HepG2 (cell line): ENCODE results near the gene KCNJ6.

Experiments used
- EP300 ChIP-seq, 3 experiments: sonication (generic) in 1 of 3; formaldehyde crosslinking in 1 of 3; IDR thresholded peaks; 2 replicates each; pipeline versions ENCODE4 v1.5.1 to v1.6.1; 2011 to 2020; ENCODE audit warnings: low read depth in 2 of 3, low read length in 2 of 3, borderline replicate concordance in 1 of 3, improper control_type of control experiment in 1 of 3, mild to moderate bottlenecking in 1 of 3, missing genetic modification reagents in 1 of 3, moderate library complexity in 1 of 3
- MAX ChIP-seq: IDR thresholded peaks from 2 replicates; pipeline ENCODE4 v1.6.1; 2012; ENCODE audit warnings: inconsistent platforms
- NBN ChIP-seq: fragments of 450-650 bp; conservative IDR thresholded peaks from 2 replicates; pipeline ENCODE4 v1.6.1; 2017
- RBM39 ChIP-seq: fragments of 200-400 bp; formaldehyde crosslinking; IDR thresholded peaks from one replicate; pipeline ENCODE4 v1.6.1; 2018; ENCODE audit warnings: antibody characterized with exemption, mild to moderate bottlenecking, low read depth, low read length; ENCODE audit not compliant: poor library complexity, severe bottlenecking
- SRY ChIP-seq: sonication (generic); formaldehyde crosslinking; IDR thresholded peaks from 2 replicates; pipeline ENCODE4 v1.8.0; 2022; ENCODE audit warnings: mild to moderate bottlenecking, missing genetic modification reagents
- ZC3H4 ChIP-seq: sonication (generic); formaldehyde crosslinking; IDR thresholded peaks from 2 replicates; pipeline ENCODE4 v1.4.0; 2020; ENCODE audit warnings: missing genetic modification reagents, borderline replicate concordance
- ZNF274 ChIP-seq: sonication (generic); formaldehyde crosslinking; IDR thresholded peaks from 2 replicates; pipeline ENCODE4 v1.5.1; 2020; ENCODE audit warnings: mild to moderate bottlenecking, missing genetic modification reagents
- ZNF841 ChIP-seq: sonication (generic); formaldehyde crosslinking; IDR thresholded peaks from 2 replicates; pipeline ENCODE4 v1.8.1; 2023; ENCODE audit warnings: missing genetic modification reagents, borderline replicate concordance
- TF ChIP-seq, protein P1 (sequence below): IDR thresholded peaks from 2 replicates; pipeline ENCODE4 v1.6.1; 2016; ENCODE audit warnings: control low read depth
- TF ChIP-seq, protein P2 (sequence below): IDR thresholded peaks from 2 replicates; pipeline ENCODE4 v1.4.0; 2020; ENCODE audit warnings: mild to moderate bottlenecking, missing genetic modification reagents
- TF ChIP-seq, protein P3 (sequence below): sonication (generic); formaldehyde crosslinking; IDR thresholded peaks from 2 replicates; pipeline ENCODE4 v1.5.0; 2020; ENCODE audit warnings: mild to moderate bottlenecking, missing genetic modification reagents, moderate library complexity

DNA sequence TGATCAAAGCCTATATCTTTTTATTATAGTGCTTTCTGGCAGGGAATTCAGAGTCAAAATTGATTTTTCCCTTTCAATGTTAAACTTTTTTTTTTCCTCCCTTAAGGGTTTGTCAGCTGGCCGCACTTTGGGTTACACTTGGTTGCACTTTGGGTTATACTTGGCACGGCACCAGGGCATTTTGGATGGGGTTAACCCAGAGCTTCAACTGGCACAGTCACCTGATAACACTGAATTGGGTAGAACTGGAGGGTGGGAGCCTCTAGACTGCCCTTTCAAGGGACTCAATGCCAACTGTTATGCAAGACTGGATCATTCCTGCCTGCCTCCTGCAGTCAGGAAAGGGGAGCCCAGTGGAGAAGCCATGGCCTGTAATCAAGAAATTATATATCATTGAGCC lies 211.5 kb downstream of the KCNJ6 start:
- TF ChIP-seq NBN (no peak), MAX (no peak), ZNF841 (CRISPR knock-in tag) (no peak), SRY (CRISPR knock-in tag) (no peak), RBM39 (no peak), ZC3H4 (CRISPR knock-in tag) (no peak), ZNF274 (CRISPR knock-in tag) (no peak), EP300 (IDR thresholded peaks at IDR 0.05; ENCODE audit: low read depth in 2 of 2, low read length in 2 of 2) (no peak), EP300 (CRISPR knock-in tag; IDR thresholded peaks at IDR 0.05; ENCODE audit: borderline replicate concordance) (no peak)
- TF ChIP-seq, protein P1, sequence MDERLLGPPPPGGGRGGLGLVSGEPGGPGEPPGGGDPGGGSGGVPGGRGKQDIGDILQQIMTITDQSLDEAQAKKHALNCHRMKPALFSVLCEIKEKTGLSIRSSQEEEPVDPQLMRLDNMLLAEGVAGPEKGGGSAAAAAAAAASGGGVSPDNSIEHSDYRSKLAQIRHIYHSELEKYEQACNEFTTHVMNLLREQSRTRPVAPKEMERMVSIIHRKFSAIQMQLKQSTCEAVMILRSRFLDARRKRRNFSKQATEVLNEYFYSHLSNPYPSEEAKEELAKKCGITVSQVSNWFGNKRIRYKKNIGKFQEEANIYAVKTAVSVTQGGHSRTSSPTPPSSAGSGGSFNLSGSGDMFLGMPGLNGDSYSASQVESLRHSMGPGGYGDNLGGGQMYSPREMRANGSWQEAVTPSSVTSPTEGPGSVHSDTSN, result no peak
- TF ChIP-seq, protein P2, sequence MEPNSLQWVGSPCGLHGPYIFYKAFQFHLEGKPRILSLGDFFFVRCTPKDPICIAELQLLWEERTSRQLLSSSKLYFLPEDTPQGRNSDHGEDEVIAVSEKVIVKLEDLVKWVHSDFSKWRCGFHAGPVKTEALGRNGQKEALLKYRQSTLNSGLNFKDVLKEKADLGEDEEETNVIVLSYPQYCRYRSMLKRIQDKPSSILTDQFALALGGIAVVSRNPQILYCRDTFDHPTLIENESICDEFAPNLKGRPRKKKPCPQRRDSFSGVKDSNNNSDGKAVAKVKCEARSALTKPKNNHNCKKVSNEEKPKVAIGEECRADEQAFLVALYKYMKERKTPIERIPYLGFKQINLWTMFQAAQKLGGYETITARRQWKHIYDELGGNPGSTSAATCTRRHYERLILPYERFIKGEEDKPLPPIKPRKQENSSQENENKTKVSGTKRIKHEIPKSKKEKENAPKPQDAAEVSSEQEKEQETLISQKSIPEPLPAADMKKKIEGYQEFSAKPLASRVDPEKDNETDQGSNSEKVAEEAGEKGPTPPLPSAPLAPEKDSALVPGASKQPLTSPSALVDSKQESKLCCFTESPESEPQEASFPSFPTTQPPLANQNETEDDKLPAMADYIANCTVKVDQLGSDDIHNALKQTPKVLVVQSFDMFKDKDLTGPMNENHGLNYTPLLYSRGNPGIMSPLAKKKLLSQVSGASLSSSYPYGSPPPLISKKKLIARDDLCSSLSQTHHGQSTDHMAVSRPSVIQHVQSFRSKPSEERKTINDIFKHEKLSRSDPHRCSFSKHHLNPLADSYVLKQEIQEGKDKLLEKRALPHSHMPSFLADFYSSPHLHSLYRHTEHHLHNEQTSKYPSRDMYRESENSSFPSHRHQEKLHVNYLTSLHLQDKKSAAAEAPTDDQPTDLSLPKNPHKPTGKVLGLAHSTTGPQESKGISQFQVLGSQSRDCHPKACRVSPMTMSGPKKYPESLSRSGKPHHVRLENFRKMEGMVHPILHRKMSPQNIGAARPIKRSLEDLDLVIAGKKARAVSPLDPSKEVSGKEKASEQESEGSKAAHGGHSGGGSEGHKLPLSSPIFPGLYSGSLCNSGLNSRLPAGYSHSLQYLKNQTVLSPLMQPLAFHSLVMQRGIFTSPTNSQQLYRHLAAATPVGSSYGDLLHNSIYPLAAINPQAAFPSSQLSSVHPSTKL (CRISPR knock-in tag), result no peak
- TF ChIP-seq, protein P3, sequence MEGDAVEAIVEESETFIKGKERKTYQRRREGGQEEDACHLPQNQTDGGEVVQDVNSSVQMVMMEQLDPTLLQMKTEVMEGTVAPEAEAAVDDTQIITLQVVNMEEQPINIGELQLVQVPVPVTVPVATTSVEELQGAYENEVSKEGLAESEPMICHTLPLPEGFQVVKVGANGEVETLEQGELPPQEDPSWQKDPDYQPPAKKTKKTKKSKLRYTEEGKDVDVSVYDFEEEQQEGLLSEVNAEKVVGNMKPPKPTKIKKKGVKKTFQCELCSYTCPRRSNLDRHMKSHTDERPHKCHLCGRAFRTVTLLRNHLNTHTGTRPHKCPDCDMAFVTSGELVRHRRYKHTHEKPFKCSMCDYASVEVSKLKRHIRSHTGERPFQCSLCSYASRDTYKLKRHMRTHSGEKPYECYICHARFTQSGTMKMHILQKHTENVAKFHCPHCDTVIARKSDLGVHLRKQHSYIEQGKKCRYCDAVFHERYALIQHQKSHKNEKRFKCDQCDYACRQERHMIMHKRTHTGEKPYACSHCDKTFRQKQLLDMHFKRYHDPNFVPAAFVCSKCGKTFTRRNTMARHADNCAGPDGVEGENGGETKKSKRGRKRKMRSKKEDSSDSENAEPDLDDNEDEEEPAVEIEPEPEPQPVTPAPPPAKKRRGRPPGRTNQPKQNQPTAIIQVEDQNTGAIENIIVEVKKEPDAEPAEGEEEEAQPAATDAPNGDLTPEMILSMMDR (CRISPR knock-in tag), result no peak
